GM19455 (cell line): ENCODE measurements around the gene APOL3.
"Not testable (repeated sequence)": the region's sequence is repeated elsewhere in the genome, so short reads cannot be mapped to it uniquely, and the experiment has no call there.

ENCODE experiments used
- ATAC-seq: cut with Tn5 transposase; IDR thresholded peaks from one replicate; pipeline ENCODE4 v1.9.1; 2021; ENCODE audit not compliant: unreplicated experiment

APOL3 gene

DNA sequence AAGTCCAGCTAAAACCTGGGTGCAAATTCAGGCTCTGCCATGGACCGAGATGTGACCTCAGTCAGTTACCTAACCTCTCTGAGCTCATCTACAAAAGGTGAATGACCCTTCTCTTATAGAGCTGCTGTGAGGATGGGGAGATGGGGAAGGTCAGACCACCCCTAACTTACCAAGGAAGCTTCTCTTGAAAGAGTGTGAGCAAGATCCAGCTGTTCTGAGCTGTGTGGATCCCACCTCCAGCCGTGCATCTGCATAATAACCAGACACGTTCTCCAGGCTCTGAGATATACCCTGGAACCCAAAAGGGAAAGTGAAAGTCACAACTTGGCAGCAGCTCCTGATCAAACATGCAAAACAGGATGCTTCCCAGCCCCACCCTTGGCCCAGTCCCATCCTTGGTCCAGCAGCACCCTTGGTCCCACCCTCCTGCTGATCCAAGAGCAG, at the start of gene APOL3:
APOL3 (minus strand) TSS at position 257 of the 444 bp plus-strand sequence. CDS start 11,700 bp downstream, outside the sequence.
- ATAC-seq, result no peak

DNA sequence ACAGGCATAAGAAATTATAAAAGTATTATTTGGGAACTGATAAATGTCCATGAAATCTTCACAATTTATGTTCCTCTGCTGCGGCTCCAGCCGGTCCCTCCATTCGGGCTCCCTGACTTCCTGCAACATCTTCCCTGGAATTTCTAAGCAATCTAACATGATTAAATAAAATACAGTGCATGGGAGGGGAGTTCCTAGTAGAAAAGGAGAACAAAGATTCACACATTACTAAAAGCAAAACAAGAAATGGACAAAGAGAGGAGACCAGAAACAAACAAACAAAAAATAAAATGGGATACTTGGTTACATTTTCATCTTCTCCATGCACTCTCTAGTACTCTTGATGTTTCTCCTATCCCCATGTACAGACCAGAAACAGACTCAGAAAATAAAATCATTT, 49.7 kb upstream of the APOL3 start:
- ATAC-seq, result no peak

DNA sequence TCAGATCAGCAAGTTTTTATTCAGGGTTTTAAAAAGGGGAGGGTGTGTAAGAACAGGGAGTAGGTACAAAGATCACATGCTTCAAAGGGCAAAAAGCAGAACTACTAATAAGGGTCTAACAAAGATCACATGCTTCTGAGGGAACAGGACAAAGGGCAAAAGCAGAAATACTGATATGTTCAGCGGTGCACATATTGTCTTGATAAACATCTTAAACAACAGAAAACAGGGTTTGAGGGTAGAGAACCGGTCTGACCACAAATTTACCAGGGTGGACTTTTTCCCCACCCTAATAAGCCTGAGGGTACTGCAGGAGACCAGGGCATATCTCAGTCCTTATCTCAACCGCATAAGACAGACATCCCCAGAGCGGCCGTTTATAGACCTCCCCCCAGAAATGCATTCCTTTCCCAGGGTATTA, 48.9 kb upstream of the APOL3 start:
- ATAC-seq, result not testable (repeated sequence)

DNA sequence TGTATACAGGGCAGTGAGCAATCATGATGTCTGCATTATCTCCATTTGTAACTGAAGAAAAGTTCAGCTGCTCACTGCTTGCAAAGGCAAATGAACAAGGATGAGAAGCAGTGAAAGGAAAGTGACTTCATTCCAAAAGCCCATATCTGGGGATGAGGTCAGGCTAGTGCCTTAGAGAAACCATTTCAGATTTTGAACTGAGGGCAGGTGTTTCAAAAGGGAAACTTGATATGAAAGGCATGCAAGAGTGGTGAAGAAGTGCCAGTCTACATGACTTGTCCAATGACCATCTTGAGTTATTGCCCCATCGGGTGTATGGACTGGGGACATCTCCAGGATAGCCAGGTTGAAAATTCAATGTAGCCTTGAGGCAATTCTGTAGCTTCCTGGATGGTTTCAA, 48.4 kb upstream of the APOL3 start:
- ATAC-seq, result no peak

DNA sequence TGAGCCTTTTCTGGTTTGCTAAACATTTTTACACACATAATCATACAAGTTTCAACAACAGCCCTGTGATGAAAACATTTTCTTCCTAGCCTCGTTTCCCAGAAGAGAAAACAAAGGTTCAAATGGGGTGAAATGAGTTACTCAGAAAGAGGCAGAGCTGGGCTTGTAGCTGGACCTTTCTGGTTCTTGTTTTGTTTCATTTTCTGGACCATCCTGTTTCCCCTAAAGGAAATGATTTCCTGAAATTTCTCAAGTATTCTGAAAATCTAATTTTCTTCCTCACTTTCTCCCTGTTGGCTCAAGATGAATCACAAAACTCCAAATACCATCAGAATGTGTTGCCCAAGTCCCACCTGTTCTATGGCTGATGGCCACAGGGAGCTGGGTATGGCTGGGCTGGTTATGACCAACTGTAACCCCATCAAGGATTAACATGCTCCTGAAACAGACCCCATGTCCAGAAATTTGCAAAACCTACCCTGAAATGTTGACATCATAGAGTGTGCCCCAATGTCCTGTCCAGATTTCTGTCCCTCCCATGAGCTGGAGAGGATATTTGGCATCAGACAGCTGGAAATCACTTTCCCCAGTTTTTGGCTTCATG, 47.7 kb upstream of the APOL3 start:
- ATAC-seq, result no peak

DNA sequence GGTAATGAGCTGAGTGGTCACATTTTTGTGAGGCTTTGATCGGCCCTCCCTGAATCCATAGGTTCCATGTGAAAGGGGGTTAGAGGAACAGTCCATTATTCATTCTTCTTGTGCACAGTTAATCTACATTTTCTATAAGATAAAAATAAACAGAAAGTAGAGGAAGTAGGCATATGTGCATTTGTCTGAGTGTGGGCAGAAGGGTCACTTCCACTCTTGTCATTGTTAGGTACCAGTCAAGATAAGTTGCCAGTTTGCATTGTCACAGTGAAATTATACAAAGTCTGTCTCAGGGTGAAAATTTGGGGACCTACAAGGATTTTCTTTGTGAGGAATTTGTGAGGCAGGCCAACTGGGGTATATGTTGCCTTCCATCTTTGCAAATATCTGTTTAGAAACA, 45.7 kb upstream of the APOL3 start:
- no peak for ATAC-seq

DNA sequence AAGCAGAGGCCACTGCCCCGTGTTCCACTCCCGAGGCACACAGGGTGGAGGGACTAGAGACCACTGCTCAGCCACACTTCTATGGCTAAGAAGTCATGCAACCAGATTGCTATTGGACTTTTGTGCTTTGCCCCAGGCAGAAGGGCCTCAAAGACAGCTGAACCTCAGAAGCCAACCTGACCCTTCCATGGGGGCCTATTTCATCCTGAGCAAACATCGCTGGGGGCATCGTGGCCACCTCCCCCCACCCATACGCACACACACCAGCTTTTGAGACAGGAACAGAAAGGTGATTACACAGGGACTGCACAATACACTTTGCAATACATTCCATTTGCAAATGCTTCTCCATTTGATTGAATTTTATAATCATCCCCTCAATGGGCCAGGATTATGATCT, 45.0 kb upstream of the APOL3 start:
- ATAC-seq, result not testable (repeated sequence)

DNA sequence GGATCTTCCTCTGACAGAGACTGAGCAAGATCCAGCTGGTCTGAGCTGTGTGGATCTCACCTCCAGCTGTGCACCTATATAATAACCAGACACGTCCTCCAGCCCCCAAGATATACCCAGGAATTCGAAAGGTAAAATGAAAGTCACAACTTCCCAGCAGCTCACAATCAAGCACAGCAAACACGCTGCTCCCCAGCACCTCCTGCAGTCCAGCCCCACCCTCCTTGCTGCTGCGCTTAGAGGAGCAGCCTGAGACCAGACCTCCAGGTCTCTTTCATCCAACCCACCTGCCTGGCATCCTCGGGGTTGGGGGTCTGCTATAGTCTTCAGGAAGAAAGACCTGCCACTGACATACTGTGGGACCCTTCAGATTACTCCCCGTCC, 44.1 kb upstream of the APOL3 start:
- no peak for ATAC-seq

DNA sequence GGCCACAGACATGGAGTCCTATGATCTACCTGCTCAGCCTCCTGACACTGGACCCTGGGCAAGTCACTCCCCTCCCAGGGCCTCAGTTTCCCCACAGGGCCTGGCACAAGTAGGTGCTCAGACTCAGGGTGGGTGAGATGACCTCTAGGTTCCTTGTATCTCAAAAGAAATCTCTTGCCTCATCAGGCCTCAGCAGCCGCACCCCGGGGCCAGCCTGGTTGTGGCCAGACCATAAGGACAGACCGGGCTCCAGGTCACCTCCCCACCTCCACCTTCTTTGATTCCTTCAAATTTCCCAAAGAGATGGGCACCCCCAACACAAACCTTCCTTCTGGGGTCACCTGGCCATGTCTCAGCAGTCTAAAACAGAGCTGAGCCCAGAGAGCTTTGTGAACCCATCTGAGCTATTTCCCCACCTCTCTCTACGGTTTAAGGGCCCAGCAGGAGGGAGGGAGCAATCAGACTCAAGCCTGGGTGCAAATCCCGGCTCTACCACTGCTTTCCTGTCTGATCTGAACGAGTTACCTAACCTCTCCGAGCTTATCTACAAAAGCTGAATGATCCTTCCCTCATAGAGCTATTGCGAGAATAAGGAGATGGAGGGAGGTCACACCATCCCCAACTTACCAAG, 43.6 kb upstream of the APOL3 start:
- ATAC-seq, result no peak

GRCh38 chr22:36203441-36203840, 42.9 kb upstream of the APOL3 start:
- ATAC-seq, result not testable (repeated sequence)

- not testable (repeated sequence) for ATAC-seq
These were observed 42.4 kb upstream of the APOL3 start for GRCh38 chr22:36202906-36203305.

- ATAC-seq, result no peak
These were observed 41.2 kb upstream of the APOL3 start, which contains the start of gene APOL4 for GRCh38 chr22:36201630-36202319. APOL4 (minus strand) TSS chr22:36201809; CDS start chr22:36201734, 75 bp downstream.

GRCh38 chr22:36201025-36201424, 40.5 kb upstream of the APOL3 start:
- ATAC-seq, result not testable (repeated sequence)

DNA sequence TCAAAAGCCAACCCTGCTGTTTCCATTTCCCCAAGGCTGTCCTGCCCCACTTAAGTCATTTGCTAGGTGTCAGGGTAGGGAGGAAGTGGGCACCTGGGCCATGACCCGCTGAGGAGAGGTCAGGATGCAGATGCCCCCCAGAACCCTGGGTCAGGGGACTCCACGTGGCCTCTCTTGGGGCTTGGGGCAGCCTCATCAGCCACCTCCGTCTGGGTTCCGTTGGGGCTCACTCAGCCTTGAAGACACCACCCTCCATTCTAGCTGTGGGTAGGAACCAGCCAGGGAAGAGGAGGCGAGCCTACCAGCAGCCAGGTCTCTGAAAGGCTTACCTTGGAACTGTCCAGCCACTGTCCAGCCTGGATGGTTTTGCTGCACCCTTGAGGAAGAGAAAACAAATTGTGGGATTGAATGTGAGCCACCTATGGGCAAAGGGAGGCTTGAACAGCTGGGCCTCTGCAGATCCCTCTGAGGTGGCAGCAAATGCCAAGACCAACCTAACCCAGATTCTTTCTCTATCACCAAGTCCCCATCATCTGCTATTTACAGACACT, 38.5 kb upstream of the APOL3 start:
- no peak for ATAC-seq

DNA sequence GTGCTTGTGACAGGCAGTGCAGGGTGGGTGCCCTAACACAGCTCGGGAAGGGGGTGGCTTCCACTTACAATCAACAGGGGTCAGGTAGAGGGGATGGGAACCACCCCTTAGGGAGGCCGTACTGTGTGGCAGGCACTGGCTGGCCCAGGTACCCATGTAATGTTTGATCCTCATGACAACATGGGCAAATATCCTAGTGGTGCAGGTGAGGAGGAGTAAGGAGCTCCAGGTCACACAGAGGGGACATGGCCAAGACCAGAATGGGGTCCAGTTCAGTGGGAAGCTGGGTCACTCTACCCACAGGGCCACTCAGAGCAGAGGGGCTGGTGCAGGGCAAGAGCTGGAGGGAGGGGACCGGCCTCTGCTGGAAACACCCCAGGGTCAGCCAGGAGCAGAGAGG, 38.0 kb upstream of the APOL3 start:
- no peak for ATAC-seq

DNA sequence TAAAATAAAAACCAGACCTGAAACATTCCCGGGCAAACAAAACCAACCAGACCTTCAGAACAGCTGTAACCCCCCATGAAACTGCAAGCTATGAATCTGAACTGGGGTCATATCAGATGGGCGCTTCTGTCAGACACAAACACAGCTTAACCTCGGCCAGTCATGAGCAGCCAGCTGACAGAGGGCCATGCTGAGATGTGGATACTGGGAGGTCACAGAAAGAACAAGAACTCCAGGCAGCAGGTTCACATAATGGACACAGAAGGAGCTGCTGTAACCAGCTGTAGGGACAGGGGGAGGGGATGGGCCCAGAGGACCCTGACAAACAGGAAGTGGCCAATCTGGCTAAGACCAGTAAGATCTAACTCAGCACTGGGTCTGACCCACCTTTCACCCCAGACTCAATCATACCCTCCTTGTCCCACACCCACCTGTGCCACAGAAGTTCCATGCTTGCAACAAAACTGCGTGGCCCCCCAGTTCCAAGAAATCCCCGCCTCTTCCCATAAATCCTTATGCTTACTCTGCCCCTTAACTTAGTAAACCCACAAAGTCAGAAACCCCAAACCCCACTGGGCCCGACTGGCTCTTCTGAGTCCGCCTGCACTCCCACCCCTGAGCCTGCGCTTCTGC, 37.1 kb upstream of the APOL3 start:
- no peak for ATAC-seq

DNA sequence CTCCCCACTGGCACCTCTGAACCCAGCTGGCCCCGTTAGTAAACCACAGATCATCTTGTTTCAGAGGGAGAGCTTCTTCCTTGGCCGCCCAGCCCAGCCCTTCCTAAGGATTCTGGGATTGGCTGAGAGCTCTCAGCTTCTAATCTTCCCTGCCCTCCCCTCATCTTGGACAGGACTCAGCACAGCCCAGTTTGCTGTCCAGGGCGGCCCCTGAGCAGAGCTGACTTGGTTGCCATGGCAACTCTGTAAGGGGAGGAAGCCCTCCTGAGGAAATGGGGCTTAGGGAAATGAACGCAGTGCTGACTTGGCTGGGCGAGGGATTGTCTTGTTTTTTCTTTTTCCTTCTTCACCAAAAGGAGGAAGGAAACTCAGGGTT, 36.5 kb upstream of the APOL3 start:
- no peak for ATAC-seq

DNA sequence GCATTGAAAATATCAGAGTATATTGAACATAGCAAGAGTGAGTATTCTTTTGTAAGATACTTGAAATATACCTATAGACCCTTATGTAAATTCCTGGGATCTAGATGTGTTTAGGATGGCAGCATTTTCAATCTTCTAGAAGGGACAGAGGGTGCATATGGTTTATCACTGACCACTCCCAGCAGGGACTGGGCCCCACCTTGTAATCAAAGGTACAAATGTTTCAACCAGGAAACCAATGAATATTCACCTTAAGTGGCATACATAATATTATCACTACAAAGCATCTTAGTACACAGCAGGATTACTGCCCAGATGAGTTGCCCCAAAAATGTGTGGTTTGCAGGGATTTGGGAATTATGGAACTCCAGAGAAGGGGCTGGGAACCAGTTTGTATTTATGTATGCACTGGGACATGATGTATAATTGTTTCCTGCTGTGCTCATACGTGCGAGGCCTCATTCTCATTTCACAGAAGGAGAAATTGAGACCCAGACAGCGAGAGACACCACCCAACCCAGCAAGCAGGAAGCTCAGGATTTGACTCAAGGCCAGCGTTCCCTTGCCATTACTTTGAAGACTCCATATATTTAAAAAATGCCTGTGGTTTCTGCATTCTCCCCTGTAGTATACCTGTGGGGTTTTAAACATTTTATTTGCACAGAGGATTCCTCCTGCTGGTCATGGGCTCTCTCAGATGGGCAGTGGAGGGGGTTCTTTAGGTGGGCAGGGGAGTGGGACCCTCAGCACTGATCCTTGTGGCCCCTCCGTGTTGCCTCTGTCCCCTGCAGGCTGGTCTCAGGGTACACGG, 35.9 kb upstream of the APOL3 start:
- no peak for ATAC-seq

DNA sequence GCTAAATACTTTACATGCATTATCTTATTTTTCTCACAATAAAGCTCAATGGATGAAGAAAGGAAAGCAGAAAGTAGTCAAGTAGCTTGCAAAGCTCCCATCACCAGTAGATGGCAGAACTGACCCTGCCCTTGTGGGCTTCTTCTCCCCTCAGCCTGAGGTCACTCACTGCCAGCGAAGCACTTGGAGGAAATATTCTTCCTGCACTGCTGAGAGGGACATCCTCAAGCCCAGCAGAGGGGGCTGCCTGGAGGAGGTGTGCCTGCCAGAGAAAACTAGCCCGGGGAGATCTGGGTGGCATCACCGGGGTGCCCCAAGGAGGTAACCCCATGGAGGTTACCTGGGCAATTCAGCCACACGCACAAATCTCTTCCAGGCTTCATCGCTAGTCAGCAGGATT, 34.4 kb upstream of the APOL3 start:
- no peak for ATAC-seq

- ATAC-seq, result no peak
These were observed 33.8 kb upstream of the APOL3 start for GRCh38 chr22:36194385-36194784.

GRCh38 chr22:36193577-36193976, 33.0 kb upstream of the APOL3 start:
- no peak for ATAC-seq
